HCT116 (cell line): ENCODE data around the gene RNU5B-1. TPM values are rescaled to one million over a fixed set of nuclear protein-coding genes. Genes with fewer than 3 reads are reported as not detected.

ENCODE experiments used
- ATAC-seq: fragments of 200-7000 bp; cut with Tn5 transposase; 2 replicates; pipeline ENCODE4 v1.9.1; 2020; ENCODE audit warnings: mild to moderate bottlenecking, moderate library complexity
- BruUV-seq: library from RNA; stranded (reverse); fragments of 400-500 nt; replicated peaks from 2 replicates; lab custom pipeline; 2021; lab: Mats Ljungman, UMichigan
- CTCF ChIA-PET: fragments of 300-600 bp; sonication (Branson Sonifier 250); formaldehyde crosslinking; loops from one replicate; lab custom pipeline; 2021; ENCODE audit warnings: antibody characterized with exemption; lab: Charles Lee
- POLR2A ChIA-PET: fragments of 300-600, 350-600 bp; sonication (Branson Sonifier 250); formaldehyde crosslinking; loops from one replicate; lab custom pipeline; 2021; ENCODE audit warnings: antibody characterized with exemption; lab: Charles Lee
- RAD21 ChIA-PET, 2 experiments: fragments of 300-600 bp; sonication (Branson Sonifier 250); formaldehyde crosslinking; loops; one replicate each; lab custom pipeline; 2023; ENCODE audit warnings: low total read pairs in 2 of 2; ENCODE audit not compliant: uncharacterized antibody in 2 of 2, unreplicated experiment in 2 of 2, low non-redundant PET in 1 of 2; lab: Charles Lee
- DNase-seq: peaks from one replicate; pipeline ENCODE4 v3.0.0-alpha.2; 2010; ENCODE audit warnings: low read depth, low spot score
- H2AFZ ChIP-seq: fragments of 200-600 bp; shearing (Covaris generic), sonication (generic); 2 replicates; pipeline ENCODE4 v1.6.1; 2017; ENCODE audit warnings: low read depth, mixed run types, mixed read lengths, antibody characterized with exemption, low read length; ENCODE audit not compliant: poor library complexity, severe bottlenecking
- H3K27ac ChIP-seq: 2 replicates; pipeline ENCODE4 v1.5.1; 2012; ENCODE audit warnings: low read depth, low read length
- H3K27me3 ChIP-seq: fragments of 200-600 bp; sonication (generic); 2 replicates; pipeline ENCODE4 v1.6.1; 2016; ENCODE audit warnings: mixed run types, low read length, mixed read lengths; ENCODE audit not compliant: insufficient read depth
- H3K36me3 ChIP-seq, 2 experiments: fragments of 200-500 bp in 1 of 2; fragments of 200-600 bp in 1 of 2; sonication (Bioruptor generic) in 1 of 2; sonication (generic) in 1 of 2; 2 replicates each; pipeline versions ENCODE4 v1.5.1 to v1.6.1; 2014 to 2016; ENCODE audit warnings: low read length in 2 of 2, inconsistent platforms in 1 of 2, mixed read lengths in 1 of 2, mixed run types in 1 of 2; ENCODE audit not compliant: insufficient read depth in 2 of 2, control insufficient read depth in 1 of 2
- H3K4me1 ChIP-seq, 2 experiments: fragments of 200-600 bp in 1 of 2; sonication (generic) in 1 of 2; 2 replicates each; pipeline versions ENCODE4 v1.5.1 to v1.6.1; 2012 to 2017; ENCODE audit warnings: low read length in 2 of 2, inconsistent platforms in 1 of 2, mild to moderate bottlenecking in 1 of 2, mixed read lengths in 1 of 2, mixed run types in 1 of 2, moderate library complexity in 1 of 2; ENCODE audit not compliant: insufficient read depth in 2 of 2, control insufficient read depth in 1 of 2
- H3K4me2 ChIP-seq: fragments of 200-600 bp; sonication (generic); 2 replicates; pipeline ENCODE4 v1.6.1; 2017; ENCODE audit warnings: mixed run types, low read length, mixed read lengths
- H3K4me3 ChIP-seq, 2 experiments: fragments of 200-600 bp in 1 of 2; sonication (generic) in 1 of 2; replicated peaks in 1 of 2; 2 replicates each; pipeline ENCODE4 v1.5.1; 2011 to 2016; ENCODE audit warnings: low read length in 2 of 2, control low read depth in 1 of 2, low read depth in 1 of 2, mild to moderate bottlenecking in 1 of 2, mixed read lengths in 1 of 2, mixed run types in 1 of 2
- H3K79me2 ChIP-seq: fragments of 200-600 bp; sonication (generic); 2 replicates; pipeline ENCODE4 v1.6.1; 2017; ENCODE audit warnings: mild to moderate bottlenecking, mixed run types, low read length, moderate library complexity, mixed read lengths; ENCODE audit not compliant: insufficient read depth
- H3K9ac ChIP-seq: fragments of 200-600 bp; sonication (generic); 2 replicates; pipeline ENCODE4 v1.6.1; 2016; ENCODE audit warnings: low read length, mixed read lengths
- H3K9me2 ChIP-seq: fragments of 200-600 bp; sonication (generic), shearing (Covaris generic); 2 replicates; pipeline ENCODE4 v1.6.1; 2017; ENCODE audit warnings: mixed run types, mild to moderate bottlenecking, moderate library complexity; ENCODE audit not compliant: insufficient read depth
- H3K9me3 ChIP-seq, 2 experiments: fragments of 200-500 bp in 1 of 2; fragments of 200-600 bp in 1 of 2; sonication (Bioruptor generic) in 1 of 2; sonication (generic) in 1 of 2; 2 replicates each; pipeline ENCODE4 v1.6.1; 2014 to 2017; ENCODE audit warnings: low read length in 2 of 2, mixed read lengths in 2 of 2, inconsistent platforms in 1 of 2, low read depth in 1 of 2, mild to moderate bottlenecking in 1 of 2, mixed run types in 1 of 2, moderate library complexity in 1 of 2; ENCODE audit not compliant: control insufficient read depth in 1 of 2, insufficient read depth in 1 of 2
- H4K20me1 ChIP-seq: fragments of 200-600 bp; sonication (generic), shearing (Covaris generic); 2 replicates; pipeline ENCODE4 v1.6.1; 2017; ENCODE audit warnings: mixed run types, mild to moderate bottlenecking, moderate library complexity; ENCODE audit not compliant: insufficient read depth
- ATF3 ChIP-seq: IDR thresholded peaks from 2 replicates; pipeline ENCODE4 v1.6.1; 2012
- CBX3 ChIP-seq: IDR thresholded peaks from 2 replicates; pipeline ENCODE4 v1.6.1; 2012; ENCODE audit warnings: low read depth
- CEBPB ChIP-seq: IDR thresholded peaks from 2 replicates; pipeline ENCODE4 v1.6.1; 2012; ENCODE audit warnings: low read depth
- EGR1 ChIP-seq: IDR thresholded peaks from 2 replicates; pipeline ENCODE4 v1.6.1; 2012; ENCODE audit warnings: low read depth
- ELF1 ChIP-seq: IDR thresholded peaks from 2 replicates; pipeline ENCODE4 v1.6.1; 2012; ENCODE audit warnings: low read depth, borderline replicate concordance
- EZH2 ChIP-seq: fragments of 200-600 bp; sonication (generic); IDR thresholded peaks from 2 replicates; pipeline ENCODE4 v1.6.1; 2017; ENCODE audit warnings: antibody characterized with exemption, mixed run types
- EZH2phosphoT487 ChIP-seq: fragments of 200-600 bp; IDR thresholded peaks from 2 replicates; pipeline ENCODE4 v1.6.1; 2018; ENCODE audit warnings: antibody characterized with exemption, borderline replicate concordance
- JUND ChIP-seq: IDR thresholded peaks from 2 replicates; pipeline ENCODE4 v1.6.1; 2012
- POLR2A ChIP-seq: IDR thresholded peaks from 2 replicates; pipeline ENCODE4 v1.7.0; 2011; ENCODE audit warnings: borderline replicate concordance; ENCODE audit not compliant: insufficient read depth, insufficient read length; ENCODE audit errors: extremely low read depth
- POLR2AphosphoS5 ChIP-seq: IDR thresholded peaks from 2 replicates; pipeline ENCODE4 v1.6.1; 2011; ENCODE audit warnings: mild to moderate bottlenecking, low read depth, low read length, moderate library complexity
- RAD21 ChIP-seq: IDR thresholded peaks from 2 replicates; pipeline ENCODE4 v1.6.1; 2012; ENCODE audit warnings: low read depth, mild to moderate bottlenecking
- SP1 ChIP-seq: IDR thresholded peaks from 2 replicates; pipeline ENCODE4 v1.6.1; 2012; ENCODE audit warnings: low read depth
- TCF7L2 ChIP-seq: IDR thresholded peaks from 2 replicates; pipeline ENCODE4 v1.7.0; 2011; ENCODE audit warnings: borderline replicate concordance, inconsistent platforms; ENCODE audit not compliant: insufficient read depth, insufficient read length; ENCODE audit errors: extremely low read depth
- YY1 ChIP-seq: IDR thresholded peaks from 2 replicates; pipeline ENCODE4 v1.6.1; 2011; ENCODE audit warnings: low read length, low read depth, moderate library complexity, mild to moderate bottlenecking; ENCODE audit not compliant: insufficient replicate concordance; ENCODE audit errors: extremely low read depth
- ZBTB33 ChIP-seq: IDR thresholded peaks from 2 replicates; pipeline ENCODE4 v1.6.1; 2011; ENCODE audit warnings: mild to moderate bottlenecking, low read length, moderate library complexity; ENCODE audit not compliant: insufficient replicate concordance; ENCODE audit errors: extremely low read depth
- ZFX ChIP-seq: fragments of 450-650 bp; IDR thresholded peaks from 2 replicates; pipeline ENCODE4 v1.6.1; 2017
- ZNF274 ChIP-seq: fragments of 200-500 bp; sonication (Bioruptor generic); IDR thresholded peaks from 2 replicates; pipeline ENCODE4 v1.6.1; 2014; ENCODE audit warnings: mild to moderate bottlenecking, low read depth, low read length, inconsistent platforms
- intact Hi-C: fragments of 100-400 bp; cut with micrococcal nuclease; formaldehyde crosslinking; loops from 2 replicates; pipeline ENCODE4 v1.10.0; 2022
- total RNA-seq: library from RNA; stranded (reverse); gene quantifications from one replicate; pipeline ENCODE4 v1.2.1, GENCODE V29; 2021; ENCODE audit not compliant: unreplicated experiment

The RNU5B-1 gene
- total RNA-seq, 1 experiment from 2014 or later: not detected

GRCh38 chr15:65309882-65310418 lies 5.5 kb downstream of the RNU5B-1 start:
- no peaks in the 10 kb centered on the region for H3K79me2 ChIP-seq
- no peaks in the 10 kb centered on the region for H3K36me3 ChIP-seq
- H3K4me3 ChIP-seq: no peak overlapping the region
- ATAC-seq (no peak), DNase-seq (no peak)
- POLR2A ChIA-PET: no interaction called here
- H3K4me2 ChIP-seq: no peak overlapping the region
- intact Hi-C loops: loop anchor here (10.0 kb wide), 1 partner anchor 525 kb away; no protein-coding TSS in a partner anchor
- no peaks in the 10 kb centered on the region for H3K27me3 ChIP-seq
- no peak overlapping the region for H3K27ac ChIP-seq
- no peaks in the 10 kb centered on the region for H3K9me3 ChIP-seq
- H2AFZ ChIP-seq: no peak overlapping the region
- no peaks in the 10 kb centered on the region for H4K20me1 ChIP-seq
- BruUV-seq: no TSS peak
- TF ChIP-seq ELF1 (no peak), CBX3 (no peak), EGR1 (no peak), RAD21 (no peak), TCF7L2 (no peak), SP1 (no peak), ZFX (no peak), POLR2AphosphoS5 (no peak), ZNF274 (no peak), CEBPB (no peak), EZH2 (no peak), JUND (no peak), EZH2phosphoT487 (no peak), YY1 (no peak), ZBTB33 (no peak), ATF3 (no peak), POLR2A (no peak)
- CTCF ChIA-PET: no interaction called here
- no peak overlapping the region for H3K9ac ChIP-seq
- H3K9me2 ChIP-seq: no peaks in the 10 kb centered on the region
- peaks cover 13 to 16% of the 10 kb centered on the region in 2 experiments for H3K4me1 ChIP-seq
- RAD21 ChIA-PET: no interaction called here
